SK-N-SH treated with all-trans-retinoic acid at 6 μM for 48 hours (cell line): ENCODE data around the gene RSPRY1.

Experiments used
- ATAC-seq: fragments of 200-7000 bp; cut with Tn5 transposase; 3 replicates; pipeline ENCODE4 v1.9.1; 2020; ENCODE audit warnings: mild to moderate bottlenecking, moderate library complexity
- ARNTL ChIP-seq: fragments of 450-650 bp; formaldehyde crosslinking; IDR thresholded peaks from 2 replicates; pipeline ENCODE4 v1.5.0; 2020; ENCODE audit warnings: low read depth, mild to moderate bottlenecking, moderate library complexity, borderline replicate concordance
- BACH2 ChIP-seq: fragments of 250-450 bp; sonication (Bioruptor Pico); IDR thresholded peaks from 2 replicates; pipeline ENCODE4 v1.9.0; 2021; ENCODE audit warnings: mild to moderate bottlenecking, borderline replicate concordance
- CSDC2 ChIP-seq: fragments of 250-450 bp; sonication (Bioruptor Pico); IDR thresholded peaks from 2 replicates; pipeline ENCODE4 v1.5.0; 2020; ENCODE audit warnings: mild to moderate bottlenecking, moderate library complexity
- ESRRG ChIP-seq: fragments of 250-450 bp; sonication (Bioruptor Pico); IDR thresholded peaks from 2 replicates; pipeline ENCODE4 v1.6.1; 2021; ENCODE audit warnings: mild to moderate bottlenecking
- GLIS3 ChIP-seq: fragments of 250-450 bp; sonication (Bioruptor Pico); IDR thresholded peaks from 2 replicates; pipeline ENCODE4 v1.5.0; 2020; ENCODE audit warnings: mild to moderate bottlenecking, moderate library complexity
- ISL1 ChIP-seq: fragments of 250-450 bp; sonication (Bioruptor Pico); IDR thresholded peaks from 2 replicates; pipeline ENCODE4 v2.1.2; 2022; ENCODE audit warnings: mild to moderate bottlenecking, moderate library complexity
- OSR1 ChIP-seq: fragments of 250-450 bp; sonication (Bioruptor Pico); IDR thresholded peaks from 2 replicates; pipeline ENCODE4 v1.8.0; 2022; ENCODE audit warnings: moderate library complexity, mild to moderate bottlenecking, inconsistent platforms
- PPARA ChIP-seq: fragments of 250-450 bp; sonication (Bioruptor Pico); IDR thresholded peaks from 2 replicates; pipeline ENCODE4 v1.5.0; 2020; ENCODE audit warnings: mild to moderate bottlenecking, borderline replicate concordance
- RARB ChIP-seq: fragments of 250-450 bp; sonication (Bioruptor Pico); IDR thresholded peaks from 2 replicates; pipeline ENCODE4 v1.8.0; 2021; ENCODE audit warnings: mild to moderate bottlenecking, moderate library complexity
- SNAI2 ChIP-seq: fragments of 250-450 bp; sonication (Bioruptor Pico); IDR thresholded peaks from 2 replicates; pipeline ENCODE4 v1.5.0; 2020; ENCODE audit warnings: mild to moderate bottlenecking, moderate library complexity
- TCF4 ChIP-seq: fragments of 250-450 bp; sonication (Bioruptor Pico); IDR thresholded peaks from 2 replicates; pipeline ENCODE4 v1.8.0; 2021; ENCODE audit warnings: mild to moderate bottlenecking, moderate library complexity, borderline replicate concordance
- TOX ChIP-seq: fragments of 250-450 bp; sonication (Bioruptor Pico); IDR thresholded peaks from 2 replicates; pipeline ENCODE4 v1.8.0; 2021; ENCODE audit warnings: mild to moderate bottlenecking, moderate library complexity, borderline replicate concordance
- ZC3H10 ChIP-seq: fragments of 250-450 bp; sonication (Bioruptor Pico); IDR thresholded peaks from 2 replicates; pipeline ENCODE4 v1.5.1; 2021; ENCODE audit warnings: mild to moderate bottlenecking, moderate library complexity
- ZFP30 ChIP-seq: fragments of 450-650 bp; formaldehyde crosslinking; IDR thresholded peaks from 2 replicates; pipeline ENCODE4 v1.5.0; 2022; ENCODE audit warnings: mild to moderate bottlenecking, moderate library complexity
- ZNF565 ChIP-seq: fragments of 450-650 bp; formaldehyde crosslinking; conservative IDR thresholded peaks from 2 replicates; pipeline ENCODE4 v1.5.0; 2020; ENCODE audit warnings: low read depth, mild to moderate bottlenecking, moderate library complexity
- ZNF70 ChIP-seq: fragments of 450-650 bp; formaldehyde crosslinking; IDR thresholded peaks from 2 replicates; pipeline ENCODE4 v1.5.0; 2020; ENCODE audit warnings: mild to moderate bottlenecking, moderate library complexity
- ZNF8 ChIP-seq: fragments of 450-650 bp; formaldehyde crosslinking; IDR thresholded peaks from 2 replicates; pipeline ENCODE4 v1.5.0; 2020; ENCODE audit warnings: mild to moderate bottlenecking, moderate library complexity
- TF ChIP-seq, protein P1 (sequence below): fragments of 250-450 bp; sonication (Bioruptor Pico); IDR thresholded peaks from 2 replicates; pipeline ENCODE4 v1.8.0; 2020; ENCODE audit warnings: mild to moderate bottlenecking, moderate library complexity, borderline replicate concordance
- TF ChIP-seq, protein P2 (sequence below): fragments of 250-450 bp; sonication (Bioruptor Pico); IDR thresholded peaks from 2 replicates; pipeline ENCODE4 v1.8.0; 2021; ENCODE audit warnings: low read depth, mild to moderate bottlenecking, moderate library complexity, borderline replicate concordance
- TF ChIP-seq, protein P3 (sequence below): fragments of 250-450 bp; sonication (Bioruptor Pico); IDR thresholded peaks from 2 replicates; pipeline ENCODE4 v1.5.1; 2020; ENCODE audit warnings: low read depth, mild to moderate bottlenecking, moderate library complexity
- TF ChIP-seq, protein P4 (sequence below): fragments of 250-450 bp; sonication (Bioruptor Pico); IDR thresholded peaks from 2 replicates; pipeline ENCODE4 v1.5.1; 2021; ENCODE audit warnings: mild to moderate bottlenecking, moderate library complexity

Gene RSPRY1

DNA sequence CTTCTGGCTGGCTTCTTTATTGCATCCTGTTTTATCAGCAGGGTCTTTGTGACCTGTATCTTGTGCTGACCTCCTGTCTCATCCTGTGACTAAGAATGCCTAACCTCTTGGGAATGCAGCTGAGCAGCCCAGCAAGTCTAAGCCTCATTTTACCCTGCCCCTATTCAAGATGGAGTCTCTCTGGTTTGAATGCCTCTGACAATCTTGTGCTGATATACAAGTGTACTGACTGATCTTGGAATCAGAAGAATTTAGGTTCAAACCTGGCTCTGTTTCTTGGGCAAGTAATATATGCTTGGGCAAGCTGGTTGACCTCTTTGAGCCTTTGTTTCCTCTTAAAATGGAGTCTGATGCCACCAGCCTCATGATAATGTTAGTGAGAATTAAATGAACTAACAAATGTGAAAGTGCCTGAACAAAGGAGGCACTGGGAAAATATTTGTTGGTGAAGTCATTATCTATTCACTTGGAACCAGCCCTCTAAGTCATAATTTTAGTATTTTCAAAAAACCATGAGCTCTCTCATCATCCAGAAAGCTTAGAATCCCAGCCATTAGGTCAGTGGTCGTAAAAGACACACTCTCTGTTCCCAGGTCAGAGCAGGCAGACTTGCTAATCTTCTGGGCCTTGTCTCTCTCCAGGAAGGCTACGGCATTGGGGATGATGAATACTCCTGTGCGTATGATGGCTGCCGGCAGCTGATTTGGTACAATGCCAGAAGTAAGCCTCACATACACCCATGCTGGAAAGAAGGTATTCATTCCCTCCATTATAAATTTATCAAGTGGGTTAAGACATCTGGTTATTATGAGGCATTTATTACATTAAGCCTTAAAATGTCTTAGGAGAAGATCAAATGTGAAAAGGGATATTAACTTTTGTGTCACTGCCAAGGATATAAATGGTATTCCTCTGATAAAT lies 40.8 kb downstream of the RSPRY1 start (continued):
- TF ChIP-seq, protein P1, sequence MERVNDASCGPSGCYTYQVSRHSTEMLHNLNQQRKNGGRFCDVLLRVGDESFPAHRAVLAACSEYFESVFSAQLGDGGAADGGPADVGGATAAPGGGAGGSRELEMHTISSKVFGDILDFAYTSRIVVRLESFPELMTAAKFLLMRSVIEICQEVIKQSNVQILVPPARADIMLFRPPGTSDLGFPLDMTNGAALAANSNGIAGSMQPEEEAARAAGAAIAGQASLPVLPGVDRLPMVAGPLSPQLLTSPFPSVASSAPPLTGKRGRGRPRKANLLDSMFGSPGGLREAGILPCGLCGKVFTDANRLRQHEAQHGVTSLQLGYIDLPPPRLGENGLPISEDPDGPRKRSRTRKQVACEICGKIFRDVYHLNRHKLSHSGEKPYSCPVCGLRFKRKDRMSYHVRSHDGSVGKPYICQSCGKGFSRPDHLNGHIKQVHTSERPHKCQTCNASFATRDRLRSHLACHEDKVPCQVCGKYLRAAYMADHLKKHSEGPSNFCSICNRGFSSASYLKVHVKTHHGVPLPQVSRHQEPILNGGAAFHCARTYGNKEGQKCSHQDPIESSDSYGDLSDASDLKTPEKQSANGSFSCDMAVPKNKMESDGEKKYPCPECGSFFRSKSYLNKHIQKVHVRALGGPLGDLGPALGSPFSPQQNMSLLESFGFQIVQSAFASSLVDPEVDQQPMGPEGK (CRISPR knock-in tag): no peak
- 0 out of 2 replicates have a peak, but pooled peaks have one; percentile 82 for TF ChIP-seq SNAI2
- no peak for TF ChIP-seq RARB (CRISPR knock-in tag)

DNA sequence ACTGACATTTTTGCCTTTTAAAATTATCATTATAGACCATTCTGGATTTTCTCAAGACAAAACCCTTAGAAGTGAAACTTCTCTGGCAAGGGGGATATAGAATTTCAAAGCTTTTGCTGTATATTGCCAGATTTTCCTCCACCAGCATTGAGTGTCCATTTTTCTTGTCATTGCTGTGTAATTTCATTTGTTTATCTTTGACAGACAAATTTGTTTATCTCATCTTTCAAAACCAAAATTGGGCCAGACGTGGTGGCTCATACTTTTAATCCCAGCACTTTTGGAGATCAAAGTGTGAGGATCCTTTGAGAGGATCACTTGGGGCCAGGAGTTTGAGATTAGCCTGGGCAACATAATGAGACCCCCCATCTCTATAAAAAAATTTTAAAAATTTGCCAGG lies 43.0 kb downstream of the RSPRY1 start:
- no peak for ATAC-seq
- TF ChIP-seq ARNTL (no peak), ESRRG (CRISPR knock-in tag) (no peak), GLIS3 (no peak), ZFP30 (no peak), TOX (CRISPR knock-in tag) (no peak), ZNF565 (CRISPR knock-in tag) (no peak), PPARA (no peak), OSR1 (CRISPR knock-in tag) (no peak), ISL1 (no peak), ZNF70 (CRISPR knock-in tag) (no peak), RARB (CRISPR knock-in tag) (no peak), BACH2 (CRISPR knock-in tag) (no peak), TCF4 (no peak)
- TF ChIP-seq, protein P2, sequence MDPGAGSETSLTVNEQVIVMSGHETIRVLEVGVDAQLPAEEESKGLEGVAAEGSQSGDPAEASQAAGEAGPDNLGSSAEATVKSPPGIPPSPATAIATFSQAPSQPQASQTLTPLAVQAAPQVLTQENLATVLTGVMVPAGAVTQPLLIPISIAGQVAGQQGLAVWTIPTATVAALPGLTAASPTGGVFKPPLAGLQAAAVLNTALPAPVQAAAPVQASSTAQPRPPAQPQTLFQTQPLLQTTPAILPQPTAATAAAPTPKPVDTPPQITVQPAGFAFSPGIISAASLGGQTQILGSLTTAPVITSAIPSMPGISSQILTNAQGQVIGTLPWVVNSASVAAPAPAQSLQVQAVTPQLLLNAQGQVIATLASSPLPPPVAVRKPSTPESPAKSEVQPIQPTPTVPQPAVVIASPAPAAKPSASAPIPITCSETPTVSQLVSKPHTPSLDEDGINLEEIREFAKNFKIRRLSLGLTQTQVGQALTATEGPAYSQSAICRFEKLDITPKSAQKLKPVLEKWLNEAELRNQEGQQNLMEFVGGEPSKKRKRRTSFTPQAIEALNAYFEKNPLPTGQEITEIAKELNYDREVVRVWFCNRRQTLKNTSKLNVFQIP (CRISPR knock-in tag): no peak
- TF ChIP-seq, protein P1 (CRISPR knock-in tag): no peak

DNA sequence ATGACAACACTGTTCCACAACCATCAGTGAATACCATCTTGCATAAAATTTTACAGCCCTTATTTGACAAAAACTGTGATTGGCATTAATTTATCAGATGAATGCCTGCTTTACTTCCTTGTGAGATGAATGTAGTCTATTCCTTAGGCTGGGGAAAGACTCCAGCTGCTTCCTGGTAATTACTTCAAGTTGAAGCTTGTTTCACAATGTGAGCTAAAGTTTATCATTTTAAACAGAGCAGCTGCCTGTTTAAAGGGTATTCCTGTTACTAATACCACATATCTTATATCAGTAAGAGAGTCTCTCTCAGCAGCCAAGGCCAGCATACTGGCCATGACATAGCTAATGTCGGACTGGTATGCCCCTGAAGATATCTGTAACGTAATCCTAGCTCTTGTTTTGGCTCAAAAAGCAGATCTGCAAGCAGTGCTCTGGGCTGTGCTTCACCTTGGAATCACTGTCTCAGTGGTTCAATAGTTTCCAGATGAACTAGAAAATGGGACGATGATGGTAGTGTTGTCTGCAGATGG lies 45.8 kb downstream of the RSPRY1 start:
- no peak for ATAC-seq
- no peak for TF ChIP-seq SNAI2
- no peak for TF ChIP-seq ESRRG (CRISPR knock-in tag)
- TF ChIP-seq, protein P3, sequence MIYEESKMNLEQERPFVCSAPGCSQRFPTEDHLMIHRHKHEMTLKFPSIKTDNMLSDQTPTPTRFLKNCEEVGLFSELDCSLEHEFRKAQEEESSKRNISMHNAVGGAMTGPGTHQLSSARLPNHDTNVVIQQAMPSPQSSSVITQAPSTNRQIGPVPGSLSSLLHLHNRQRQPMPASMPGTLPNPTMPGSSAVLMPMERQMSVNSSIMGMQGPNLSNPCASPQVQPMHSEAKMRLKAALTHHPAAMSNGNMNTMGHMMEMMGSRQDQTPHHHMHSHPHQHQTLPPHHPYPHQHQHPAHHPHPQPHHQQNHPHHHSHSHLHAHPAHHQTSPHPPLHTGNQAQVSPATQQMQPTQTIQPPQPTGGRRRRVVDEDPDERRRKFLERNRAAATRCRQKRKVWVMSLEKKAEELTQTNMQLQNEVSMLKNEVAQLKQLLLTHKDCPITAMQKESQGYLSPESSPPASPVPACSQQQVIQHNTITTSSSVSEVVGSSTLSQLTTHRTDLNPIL (CRISPR knock-in tag): no peak
- no peak for TF ChIP-seq TCF4

DNA sequence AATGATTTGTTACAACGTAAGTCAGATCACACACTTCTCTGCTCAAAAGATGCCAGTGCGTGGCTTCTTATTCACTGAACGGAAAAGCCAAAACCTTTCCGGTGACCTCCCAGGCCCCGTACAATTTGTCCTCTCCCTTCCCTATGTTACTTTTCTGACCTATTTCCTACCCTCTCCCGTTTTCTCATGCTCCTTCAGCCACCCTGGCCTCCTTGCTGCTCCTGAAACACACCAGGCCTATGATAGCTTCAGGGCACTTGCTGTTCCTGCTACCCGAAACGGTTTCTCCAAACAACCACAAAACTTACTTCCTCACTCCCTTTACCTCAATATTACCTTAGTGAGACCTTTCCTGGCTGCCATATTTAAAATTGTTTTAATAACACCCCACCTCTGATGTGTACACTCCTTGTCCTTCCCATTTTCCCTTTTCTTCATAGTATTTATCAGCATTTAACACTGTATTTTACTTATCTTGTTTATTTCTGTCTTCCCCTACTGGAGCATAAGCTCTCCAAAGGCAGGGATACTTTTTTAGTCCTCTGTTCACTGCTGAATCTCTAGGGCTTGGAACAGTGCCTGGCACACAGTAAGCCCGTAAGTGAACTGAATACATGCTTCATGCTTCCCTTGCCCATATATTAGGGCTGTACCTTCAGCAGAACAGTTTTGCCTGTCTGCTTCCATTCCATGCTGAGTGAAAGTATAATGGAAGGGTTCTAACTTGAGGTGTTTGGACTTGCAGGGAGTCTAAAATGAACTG lies 48.0 kb downstream of the RSPRY1 start:
- ATAC-seq: no peak
- TF ChIP-seq ESRRG (CRISPR knock-in tag) (no peak), GLIS3 (no peak), BACH2 (CRISPR knock-in tag) (no peak), CSDC2 (CRISPR knock-in tag) (no peak), RARB (CRISPR knock-in tag) (no peak), TOX (CRISPR knock-in tag) (no peak), ZNF70 (CRISPR knock-in tag) (no peak), ARNTL (no peak), SNAI2 (no peak), ZC3H10 (no peak), ZNF8 (no peak), ZFP30 (no peak)
- TF ChIP-seq, protein P1 (CRISPR knock-in tag): no peak
- TF ChIP-seq, protein P2 (CRISPR knock-in tag): no peak
- TF ChIP-seq, protein P4, sequence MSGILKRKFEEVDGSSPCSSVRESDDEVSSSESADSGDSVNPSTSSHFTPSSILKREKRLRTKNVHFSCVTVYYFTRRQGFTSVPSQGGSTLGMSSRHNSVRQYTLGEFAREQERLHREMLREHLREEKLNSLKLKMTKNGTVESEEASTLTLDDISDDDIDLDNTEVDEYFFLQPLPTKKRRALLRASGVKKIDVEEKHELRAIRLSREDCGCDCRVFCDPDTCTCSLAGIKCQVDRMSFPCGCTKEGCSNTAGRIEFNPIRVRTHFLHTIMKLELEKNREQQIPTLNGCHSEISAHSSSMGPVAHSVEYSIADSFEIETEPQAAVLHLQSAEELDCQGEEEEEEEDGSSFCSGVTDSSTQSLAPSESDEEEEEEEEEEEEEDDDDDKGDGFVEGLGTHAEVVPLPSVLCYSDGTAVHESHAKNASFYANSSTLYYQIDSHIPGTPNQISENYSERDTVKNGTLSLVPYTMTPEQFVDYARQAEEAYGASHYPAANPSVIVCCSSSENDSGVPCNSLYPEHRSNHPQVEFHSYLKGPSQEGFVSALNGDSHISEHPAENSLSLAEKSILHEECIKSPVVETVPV (CRISPR knock-in tag): no peak
